HepG2 (cell line): ENCODE measurements around the gene RCC1. TPM values are rescaled to one million over a fixed set of nuclear protein-coding genes. Genes with fewer than 3 reads are reported as not detected.

ENCODE experiments used
- ATAC-seq: fragments of 200-7000 bp; cut with Tn5 transposase; 3 replicates; pipeline ENCODE4 v1.9.1; 2020; ENCODE audit warnings: mild to moderate bottlenecking, moderate library complexity
- BruUV-seq: library from RNA; stranded (reverse); fragments of 400-500 nt; replicated peaks from 2 replicates; lab custom pipeline; 2021; lab: Mats Ljungman, UMichigan
- CTCF ChIA-PET: fragments of 300-600 bp; formaldehyde crosslinking; extraction: SDS; loops from one replicate; lab custom pipeline; 2021; ENCODE audit warnings: low total read pairs, inconsistent platforms, low intra/inter-chr PET ratio; lab: Yijun Ruan, JAX
- POLR2A ChIA-PET: fragments of 350-600 bp; sonication (Branson Sonifier 250); formaldehyde crosslinking; loops from one replicate; lab custom pipeline; 2020; ENCODE audit warnings: antibody characterized with exemption, inconsistent platforms; lab: Yijun Ruan, JAX
- DNase-seq: peaks from one replicate; pipeline ENCODE4 v3.0.0-alpha.2; 2015; ENCODE audit warnings: low spot score
- FAIRE-seq: peaks from 3 replicates; lab custom pipeline; 2011; peaks lifted over from hg19 to GRCh38; lab: Jason Lieb, UNC
- H2AFZ ChIP-seq: one replicate; pipeline ENCODE4 v1.6.1; 2011; ENCODE audit warnings: low read length, inconsistent platforms
- H3K27ac ChIP-seq: fragments of 300-600 bp; 3 replicates; pipeline ENCODE4 v1.8.0; 2011; ENCODE audit warnings: mixed run types, mild to moderate bottlenecking, mixed read lengths, low read length, inconsistent platforms; ENCODE audit not compliant: insufficient read depth; ENCODE audit errors: extremely low read length
- H3K27me3 ChIP-seq, 2 experiments: fragments of 200-600 bp in 1 of 2; 2 replicates in 1 of 2; 3 replicates in 1 of 2; pipeline versions ENCODE4 v1.6.0 to v1.8.0; 2011; ENCODE audit warnings: low read length in 2 of 2, mild to moderate bottlenecking in 2 of 2, moderate library complexity in 2 of 2, inconsistent platforms in 1 of 2; ENCODE audit not compliant: insufficient read depth in 2 of 2, control insufficient read depth in 1 of 2
- H3K36me3 ChIP-seq, 2 experiments: fragments of 200-600 bp in 1 of 2; replicated peaks in 1 of 2; 2 replicates in 1 of 2; 3 replicates in 1 of 2; pipeline versions ENCODE4 v1.5.1 to v1.8.0; 2011; ENCODE audit warnings: low read length in 2 of 2, inconsistent platforms in 1 of 2; ENCODE audit not compliant: insufficient read depth in 2 of 2, control insufficient read depth in 1 of 2
- H3K4me1 ChIP-seq: 2 replicates; pipeline ENCODE4 v1.5.1; 2012; ENCODE audit warnings: low read length, inconsistent platforms; ENCODE audit not compliant: insufficient read depth
- H3K4me2 ChIP-seq: 2 replicates; pipeline ENCODE4 v1.6.0; 2011; ENCODE audit warnings: low read depth, low read length, inconsistent platforms
- H3K4me3 ChIP-seq, 3 experiments: fragments of 200-600 bp in 1 of 3; sonication (generic), shearing (Covaris generic) in 1 of 3; replicated peaks in 1 of 3; 2 replicates each; pipeline ENCODE4 v1.5.1; 2011 to 2016; ENCODE audit warnings: low read length in 3 of 3, inconsistent platforms in 2 of 3, low read depth in 2 of 3, mild to moderate bottlenecking in 2 of 3, control low read depth in 1 of 3, mixed read lengths in 1 of 3; ENCODE audit not compliant: insufficient read depth in 1 of 3
- H3K79me2 ChIP-seq: one replicate; pipeline ENCODE4 v1.6.1; 2011; ENCODE audit warnings: low read length, inconsistent platforms; ENCODE audit not compliant: insufficient read depth
- H3K9ac ChIP-seq: 2 replicates; pipeline ENCODE4 v1.6.0; 2011; ENCODE audit warnings: mild to moderate bottlenecking, low read depth, low read length, inconsistent platforms; ENCODE audit not compliant: insufficient read depth
- H3K9me3 ChIP-seq: 2 replicates; pipeline ENCODE4 v1.5.1; 2012; ENCODE audit warnings: mild to moderate bottlenecking, low read length
- H4K20me1 ChIP-seq: 2 replicates; pipeline ENCODE4 v1.6.0; 2011; ENCODE audit warnings: inconsistent platforms, mild to moderate bottlenecking, low read length, moderate library complexity; ENCODE audit not compliant: insufficient read depth
- AGO2 ChIP-seq: fragments of 200-400 bp; formaldehyde crosslinking; optimal IDR thresholded peaks from 2 replicates; pipeline ENCODE3; 2017; ENCODE audit warnings: mild to moderate bottlenecking, low read depth, low read length, moderate library complexity
- JUND ChIP-seq: sonication (generic); formaldehyde crosslinking; IDR thresholded peaks from 2 replicates; pipeline ENCODE4 v1.8.0; 2022; ENCODE audit warnings: mild to moderate bottlenecking, missing genetic modification reagents
- PAF1 ChIP-seq: IDR thresholded peaks from 2 replicates; pipeline ENCODE4 v1.6.1; 2016; ENCODE audit warnings: missing genetic modification reagents, missing compliant biosample characterization
- POLR2A ChIP-seq, 2 experiments: IDR thresholded peaks; 2 replicates each; pipeline ENCODE4 v1.6.1; 2011; ENCODE audit warnings: low read depth in 2 of 2, low read length in 2 of 2, mild to moderate bottlenecking in 1 of 2, moderate library complexity in 1 of 2; ENCODE audit not compliant: insufficient read depth in 1 of 2
- PPARG ChIP-seq: conservative IDR thresholded peaks from 2 replicates; pipeline ENCODE4 v1.6.1; 2016; ENCODE audit warnings: missing biosample characterization, missing genetic modification reagents
- RBM22 ChIP-seq: fragments of 200-400 bp; formaldehyde crosslinking; optimal IDR thresholded peaks from 2 replicates; pipeline ENCODE3; 2017; ENCODE audit warnings: mild to moderate bottlenecking, low read length, moderate library complexity
- SRSF4 ChIP-seq: fragments of 200-400 bp; formaldehyde crosslinking; IDR thresholded peaks from one replicate; pipeline ENCODE4 v1.6.1; 2018; ENCODE audit warnings: mild to moderate bottlenecking, low read depth, low read length, moderate library complexity; ENCODE audit not compliant: poor library complexity, severe bottlenecking
- SSRP1 ChIP-seq: IDR thresholded peaks from 2 replicates; pipeline ENCODE4 v1.6.1; 2016; ENCODE audit warnings: control low read depth
- ZBTB7A ChIP-seq: sonication (generic); formaldehyde crosslinking; IDR thresholded peaks from 2 replicates; pipeline ENCODE4 v1.8.0; 2022; ENCODE audit warnings: mild to moderate bottlenecking, missing genetic modification reagents
- ZNF33B ChIP-seq: sonication (generic); formaldehyde crosslinking; IDR thresholded peaks from 2 replicates; pipeline ENCODE4 v1.5.1; 2020; ENCODE audit warnings: mild to moderate bottlenecking, missing genetic modification reagents
- ZNF792 ChIP-seq: IDR thresholded peaks from 2 replicates; pipeline ENCODE4 v1.6.1; 2016
- WGBS: methylation state at CpG from one replicate; pipeline ENCODE4 v1.1.6; 2017; ENCODE audit warnings: low lambda C conversion rate; 5-methylcytosine and 5-hydroxymethylcytosine counted together
- in situ Hi-C: cut with HindIII; loops from 2 replicates; pipeline ENCODE4 v1.10.0; 2017; ENCODE audit warnings: low pct_unique_long_range_greater_than_20kb; ENCODE audit not compliant: extremely low pct_ligation_motif_present
- intact Hi-C: fragments of 100-400 bp; cut with micrococcal nuclease; formaldehyde crosslinking; loops from one replicate; pipeline ENCODE4 v1.10.0; 2022; ENCODE audit not compliant: unreplicated experiment
- polyA plus RNA-seq, 8 experiments: library from polyadenylated mRNA; depleted of rRNA in 3 of 8; stranded (reverse) in 7 of 8; unstranded in 1 of 8; fragments of >200 nt; fragmentation: Illumina TruSeq in 4 of 8; extraction: Trizol in 4 of 8; gene quantifications; 2 replicates each; pipeline versions ENCODE4 v1.2.1 to v1.2.3, GENCODE V29; 2011 to 2016; ENCODE audit warnings: low read depth in 4 of 8, missing spikeins in 1 of 8, mixed read lengths in 1 of 8; ENCODE audit not compliant: insufficient read depth in 1 of 8
- total RNA-seq, 5 experiments: library from RNA; depleted of rRNA; stranded (reverse); fragments of >200 nt; fragmentation: Illumina TruSeq; extraction: Trizol; gene quantifications; 2 replicates each; pipeline ENCODE4 v1.2.3, GENCODE V29; 2016; ENCODE audit warnings: low read depth in 1 of 5
- TF ChIP-seq, protein P1 (sequence below): sonication (generic); formaldehyde crosslinking; IDR thresholded peaks from 2 replicates; pipeline ENCODE4 v1.4.0; 2020; ENCODE audit warnings: missing genetic modification reagents, borderline replicate concordance

Gene RCC1
- total and polyA plus RNA-seq, 2 of the 13 experiments (the other 11 are each of a cell fraction or from before 2014, with no cell fraction given): 47.2 to 80.8 TPM

DNA sequence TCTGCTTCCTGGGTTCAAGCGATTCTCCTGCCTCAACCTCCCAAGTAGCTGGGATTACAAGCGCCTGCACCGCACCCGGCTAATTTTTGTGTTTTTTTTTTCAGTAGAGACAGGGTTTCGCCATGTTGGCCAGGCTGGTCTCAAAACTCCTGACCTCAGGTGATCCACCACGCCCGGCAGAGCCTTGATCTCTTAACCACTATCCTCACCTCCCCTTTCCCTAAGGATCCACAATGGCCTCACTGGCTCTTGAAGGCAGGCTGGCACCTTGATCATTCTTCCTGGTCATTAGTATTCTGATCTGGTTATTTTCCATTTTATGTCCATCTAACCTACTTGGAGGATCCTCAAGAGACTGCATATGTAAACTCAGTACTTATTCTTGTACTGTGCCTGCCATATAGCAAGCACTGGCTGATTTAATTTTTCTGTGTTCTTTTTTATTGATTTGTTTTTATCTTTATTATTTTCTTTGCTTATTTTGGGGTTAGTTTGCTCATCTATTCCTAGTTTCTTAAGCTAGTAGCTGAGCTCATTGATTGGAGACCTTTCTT, 6.3 kb downstream of the RCC1 start:
- TF ChIP-seq ZNF792 (CRISPR knock-in tag): 0 out of 2 replicates have a peak, but pooled peaks have one; percentile 3
- TF ChIP-seq, protein P1, sequence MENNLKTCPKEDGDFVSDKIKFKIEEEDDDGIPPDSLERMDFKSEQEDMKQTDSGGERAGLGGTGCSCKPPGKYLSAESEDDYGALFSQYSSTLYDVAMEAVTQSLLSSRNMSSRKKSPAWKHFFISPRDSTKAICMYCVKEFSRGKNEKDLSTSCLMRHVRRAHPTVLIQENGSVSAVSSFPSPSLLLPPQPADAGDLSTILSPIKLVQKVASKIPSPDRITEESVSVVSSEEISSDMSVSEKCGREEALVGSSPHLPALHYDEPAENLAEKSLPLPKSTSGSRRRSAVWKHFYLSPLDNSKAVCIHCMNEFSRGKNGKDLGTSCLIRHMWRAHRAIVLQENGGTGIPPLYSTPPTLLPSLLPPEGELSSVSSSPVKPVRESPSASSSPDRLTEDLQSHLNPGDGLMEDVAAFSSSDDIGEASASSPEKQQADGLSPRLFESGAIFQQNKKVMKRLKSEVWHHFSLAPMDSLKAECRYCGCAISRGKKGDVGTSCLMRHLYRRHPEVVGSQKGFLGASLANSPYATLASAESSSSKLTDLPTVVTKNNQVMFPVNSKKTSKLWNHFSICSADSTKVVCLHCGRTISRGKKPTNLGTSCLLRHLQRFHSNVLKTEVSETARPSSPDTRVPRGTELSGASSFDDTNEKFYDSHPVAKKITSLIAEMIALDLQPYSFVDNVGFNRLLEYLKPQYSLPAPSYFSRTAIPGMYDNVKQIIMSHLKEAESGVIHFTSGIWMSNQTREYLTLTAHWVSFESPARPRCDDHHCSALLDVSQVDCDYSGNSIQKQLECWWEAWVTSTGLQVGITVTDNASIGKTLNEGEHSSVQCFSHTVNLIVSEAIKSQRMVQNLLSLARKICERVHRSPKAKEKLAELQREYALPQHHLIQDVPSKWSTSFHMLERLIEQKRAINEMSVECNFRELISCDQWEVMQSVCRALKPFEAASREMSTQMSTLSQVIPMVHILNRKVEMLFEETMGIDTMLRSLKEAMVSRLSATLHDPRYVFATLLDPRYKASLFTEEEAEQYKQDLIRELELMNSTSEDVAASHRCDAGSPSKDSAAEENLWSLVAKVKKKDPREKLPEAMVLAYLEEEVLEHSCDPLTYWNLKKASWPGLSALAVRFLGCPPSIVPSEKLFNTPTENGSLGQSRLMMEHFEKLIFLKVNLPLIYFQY: no peak
- TF ChIP-seq POLR2A (IDR thresholded peaks at IDR 0.05; ENCODE audit: insufficient read depth in 1 of 2, low read depth in 2 of 2, low read length in 2 of 2): peak in 1 of 2 experiments; percentile 59; a peak in 2 of 4 replicates
- TF ChIP-seq RBM22: peak; percentile 99
- TF ChIP-seq PAF1 (CRISPR knock-in tag): peak; percentile 83; the same call in 1 of the 2 replicates
- no peak for TF ChIP-seq JUND
- TF ChIP-seq ZNF33B: no peak
- no peak for TF ChIP-seq SRSF4
- no peak for TF ChIP-seq ZBTB7A (CRISPR knock-in tag)
- TF ChIP-seq PPARG: 0 out of 2 replicates have a peak, but pooled peaks have one; percentile 21
- peak; percentile 80 for TF ChIP-seq SSRP1 (CRISPR knock-in tag)
- TF ChIP-seq AGO2: peak; percentile 72
- Histone ChIP-seq H3K79me2 (peaks cover 30% of the 10 kb centered on the region), H4K20me1 (peaks cover 59% of the 10 kb centered on the region), H3K4me3 (0 out of 6 replicates have a peak overlapping the region, but pooled peaks of 1 of the 3 experiments have one; percentile 8), H3K4me2 (no peak overlapping the region), H3K9me3 (no peaks in the 10 kb centered on the region), H3K4me1 (peaks cover 50% of the 10 kb centered on the region), H3K27ac (peak overlapping the region; percentile 47), H2AFZ (no peak overlapping the region), H3K27me3 (no peaks in the 10 kb centered on the region; a peak in 1 of 5 replicates), H3K36me3 (peaks cover 11 to 46% of the 10 kb centered on the region in 2 experiments), H3K9ac (no peak overlapping the region)
- intact Hi-C loops (loop anchor here (2.0 to 10.0 kb wide), 2 partner anchors 41 to 363 kb away; partner anchors contain the start of gene TRNAU1AP), in situ Hi-C loops (no loop called here)
- DNase-seq (no peak), FAIRE-seq (no peak), ATAC-seq (no peak)
- BruUV-seq: no TSS peak
- CTCF ChIA-PET: no interaction called here
- WGBS: 93% methylated on average over 7 of the region's 7 CpGs
- POLR2A ChIA-PET: interaction anchor here (0.7 to 1.1 kb wide), 6 partner anchors 69 to 224 kb away, joined by 3 to 4 read pairs (median 3); partner anchors contain the start of gene YTHDF2
